Cardiac septum (tissue), 1 donor: ENCODE measurements around the gene DCD. TPM values are rescaled to one million over a fixed set of nuclear protein-coding genes. Genes with fewer than 3 reads are reported as not detected.
"Not testable (repeated sequence)": the region's sequence is repeated elsewhere in the genome, so short reads cannot be mapped to it uniquely, and the experiment has no call there.

Experiments
- DNase-seq: peaks from one replicate; pipeline ENCODE4 v3.0.0-alpha.2; 2020; ENCODE audit warnings: low spot score
- intact Hi-C: fragments of 100-400 bp; cut with DNase I; formaldehyde crosslinking; loops from one replicate; pipeline ENCODE4 v1.14.0; 2022
- total RNA-seq: library from RNA; stranded (reverse); fragmentation: NEBNext Ultra II Directional; extraction: Animal tissue kit (Norgen Biotek cat#: 25700); gene quantifications from one replicate; pipeline ENCODE4 v1.2.1, GENCODE V29; 2021
- donor health status: DM: no; HTN: no; CAD: no.

The DCD gene
- total RNA-seq, 1 donor from 2014 or later: not detected

DNA sequence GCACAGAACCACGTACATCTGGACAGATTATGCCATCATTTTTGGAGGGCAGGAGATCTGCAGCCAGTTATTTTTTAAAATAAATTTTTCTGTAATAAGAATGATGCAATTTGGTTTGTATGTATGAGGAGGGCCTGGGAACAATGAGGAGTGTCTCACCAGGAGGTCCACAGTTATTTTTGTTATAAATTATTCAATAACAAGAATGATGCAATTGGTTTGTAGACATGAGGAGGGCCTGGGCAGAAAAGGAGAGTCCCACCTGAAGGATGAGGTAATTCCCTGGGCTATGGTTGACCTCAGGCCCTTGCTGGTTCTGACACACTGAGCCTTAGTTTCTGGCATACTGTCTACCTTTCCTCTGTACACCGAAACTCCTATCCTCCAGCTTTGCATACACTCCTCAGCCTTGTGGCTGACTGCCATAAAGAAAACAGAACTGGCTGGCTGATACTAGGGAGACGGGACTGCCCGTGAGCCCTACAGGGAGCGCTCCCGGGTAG lies 9.0 kb upstream of the DCD start:
- no peak for DNase-seq
- intact Hi-C loops: no loop called here

DNA sequence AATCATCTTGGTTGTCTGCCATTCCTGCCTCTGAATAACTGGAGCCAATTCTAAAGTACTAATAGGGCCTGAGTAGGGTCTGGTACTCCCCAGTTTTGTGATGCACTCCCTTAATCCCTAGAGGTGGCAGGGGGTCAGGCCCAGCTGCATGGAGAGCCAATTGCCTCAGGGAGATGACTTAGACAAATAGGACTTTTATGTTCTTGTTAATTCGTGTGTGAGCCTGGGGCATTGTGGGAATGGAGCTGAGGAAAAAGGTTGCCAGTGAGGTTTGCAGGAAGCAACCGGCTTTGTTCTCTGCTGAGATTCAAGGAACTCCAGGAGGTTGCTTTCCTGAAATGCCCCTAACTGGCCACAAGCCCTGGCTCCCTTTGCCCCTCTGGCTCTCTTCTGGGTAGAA lies 6.8 kb upstream of the DCD start:
- intact Hi-C loops: no loop called here
- DNase-seq: no peak

DNA sequence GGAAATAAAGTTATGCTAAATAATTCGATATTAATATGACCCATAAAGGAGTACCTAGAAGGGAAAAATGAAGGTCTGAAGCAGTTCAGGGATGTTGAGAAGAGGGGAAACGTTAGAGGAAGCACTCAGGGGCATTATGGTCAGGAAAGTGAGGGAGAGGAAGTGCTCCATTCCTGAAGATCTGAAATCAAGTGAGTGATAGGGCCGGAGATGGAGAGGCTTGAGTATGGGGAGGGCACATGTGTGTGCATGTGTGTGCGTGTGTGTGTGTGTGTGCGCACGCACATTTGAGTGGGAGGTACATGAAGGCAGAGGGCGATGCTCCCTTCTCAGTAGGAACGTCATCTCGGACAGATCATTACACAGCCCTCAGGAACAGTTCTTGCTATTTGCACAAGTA lies 4.9 kb upstream of the DCD start:
- no peak for DNase-seq
- intact Hi-C loops: no loop called here

DNA sequence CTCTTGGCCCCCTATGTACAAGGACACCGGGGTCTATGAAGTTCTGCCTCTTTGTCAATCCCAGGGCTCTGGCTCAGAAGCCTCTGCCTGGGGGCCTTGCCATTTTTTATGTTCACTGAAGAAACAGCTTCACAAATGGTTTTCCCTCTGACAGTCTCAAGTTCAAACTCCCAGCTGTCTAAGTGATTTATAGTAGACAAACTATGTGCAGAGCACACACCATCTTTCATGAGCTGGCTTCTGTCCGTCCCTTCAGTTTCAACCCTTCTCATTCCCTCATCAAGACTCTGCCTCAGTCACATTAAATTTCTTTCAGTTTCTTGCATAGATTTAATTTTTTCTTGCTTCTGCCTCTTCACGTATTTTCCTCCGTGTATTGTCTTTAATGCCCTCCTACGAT lies 2.7 kb upstream of the DCD start:
- intact Hi-C loops: no loop called here

DNA sequence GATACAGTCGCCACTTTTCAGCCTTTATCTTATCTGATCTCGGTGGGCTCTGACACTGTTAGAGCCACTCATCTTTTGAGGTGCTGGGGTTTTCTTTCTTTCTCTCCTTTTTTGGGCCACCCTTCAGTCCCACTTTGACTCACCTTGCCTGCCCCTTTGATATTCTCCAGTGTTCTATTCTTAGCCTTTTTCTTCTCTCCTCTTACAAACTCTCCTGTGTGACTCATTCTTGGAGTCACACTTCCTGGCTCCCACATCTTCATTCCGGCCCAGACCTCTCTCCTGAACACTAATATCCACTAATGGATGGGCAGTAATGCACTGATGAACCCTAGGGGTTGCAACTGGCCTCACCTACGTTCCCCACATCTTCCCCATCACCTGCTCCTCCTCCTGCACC lies 2.2 kb upstream of the DCD start:
- no peak for DNase-seq
- intact Hi-C loops: no loop called here

More for the DNA sequence above, 2.7 kb upstream of the DCD start:
- no peak for DNase-seq

DNA sequence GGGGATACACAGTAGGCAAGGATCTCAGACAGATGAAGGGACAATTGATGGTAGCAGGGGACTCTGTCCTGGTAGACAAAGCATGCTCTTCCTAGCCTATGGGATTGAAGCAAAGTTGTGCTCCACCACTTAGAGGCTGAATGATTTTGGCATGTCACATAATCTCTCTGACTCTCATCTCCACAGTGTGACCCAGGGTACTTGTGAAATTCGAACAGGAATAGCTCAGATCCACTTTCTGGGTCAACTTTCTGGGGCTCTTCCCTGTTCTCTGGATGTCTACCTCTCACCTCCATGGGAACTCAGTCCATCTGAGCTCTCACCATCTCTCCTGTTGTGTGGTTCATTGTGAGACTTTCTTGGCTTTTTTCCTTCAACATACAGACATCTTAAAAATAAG lies 1.7 kb upstream of the DCD start:
- no peak for DNase-seq
- intact Hi-C loops: no loop called here

DNA sequence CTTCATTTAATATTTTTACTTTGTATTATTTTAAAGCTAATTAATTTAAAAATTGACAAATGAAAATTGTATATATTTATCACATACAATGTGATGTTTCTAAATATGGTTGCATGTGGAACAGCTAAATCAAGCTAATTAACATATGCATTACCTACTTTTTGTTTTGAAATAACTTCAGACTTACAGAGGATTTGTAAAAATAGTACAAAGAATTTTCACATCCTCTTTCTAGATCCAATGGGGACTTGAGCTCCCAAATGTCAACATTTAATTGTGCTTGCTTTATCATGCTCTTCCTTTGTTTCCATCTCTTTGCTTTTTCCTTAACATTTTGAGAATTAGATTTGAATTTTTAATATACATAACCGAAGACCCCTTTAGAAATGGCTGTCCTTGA lies 6.6 kb downstream of the DCD start:
- intact Hi-C loops: no loop called here
- DNase-seq: no peak

DNA sequence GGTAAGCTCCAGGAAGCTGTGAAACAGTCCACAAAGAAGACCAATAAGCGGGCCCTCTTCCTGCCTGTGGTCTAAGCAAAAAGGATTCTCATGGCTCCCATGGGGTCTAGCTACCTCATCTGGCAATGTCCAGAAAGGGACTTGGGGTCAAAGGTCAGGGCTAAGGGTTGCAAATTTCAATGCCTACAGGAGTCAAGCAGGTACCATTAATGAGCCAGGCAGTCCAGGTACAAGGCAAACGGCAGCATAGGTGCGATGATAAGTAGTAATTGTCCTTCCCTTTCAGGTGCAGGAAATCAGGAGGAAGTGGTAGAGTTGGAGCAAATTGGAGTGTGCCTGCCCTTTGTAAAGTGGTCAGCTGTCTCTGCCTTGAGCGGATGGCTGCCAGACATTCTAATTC lies 7.1 kb downstream of the DCD start:
- DNase-seq: no peak
- intact Hi-C loops: no loop called here

DNA sequence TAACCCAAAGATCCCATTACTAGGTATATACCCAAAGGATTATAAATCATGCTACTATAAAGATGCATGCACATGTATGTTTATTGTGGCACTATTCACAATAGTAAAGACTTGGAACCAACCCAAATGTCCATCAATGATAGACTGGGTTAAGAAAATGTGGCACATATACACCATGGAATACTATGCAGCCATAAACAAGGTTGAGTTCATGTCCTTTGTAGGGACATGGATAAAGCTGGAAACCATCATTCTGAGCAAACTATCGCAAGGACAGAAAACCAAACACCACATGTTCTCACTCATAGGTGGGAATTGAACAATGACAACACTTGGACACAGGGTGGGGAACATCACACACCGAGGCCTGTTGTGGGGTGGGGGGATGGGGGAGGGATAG lies 9.1 kb downstream of the DCD start:
- intact Hi-C loops: not testable (repeated sequence)

DNA sequence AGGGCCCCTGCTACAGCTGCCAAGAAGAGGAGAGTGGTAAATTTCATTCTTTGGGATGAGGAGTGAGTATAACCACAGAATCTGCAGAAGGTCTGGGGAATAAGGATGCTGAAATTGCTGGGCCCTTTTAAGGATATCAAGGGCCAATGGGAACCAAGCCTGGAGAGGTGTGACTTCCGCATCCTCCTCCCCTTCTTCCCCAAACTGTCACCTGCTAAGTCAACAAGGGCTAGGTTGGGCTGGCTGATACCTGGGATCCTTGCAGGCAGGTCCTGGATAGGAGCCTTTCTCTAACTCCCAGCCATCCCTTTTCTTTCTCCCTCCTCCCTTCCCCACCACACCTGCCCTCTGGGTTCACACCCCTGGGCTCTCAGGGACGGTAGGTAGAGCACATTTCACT lies 13.4 kb downstream of the DCD start, which contains the start of gene LACRT:
Gene LACRT (minus strand): TSS at position 101 of the 400 bp plus-strand sequence. CDS start 54 bp downstream, at position 47.
- intact Hi-C loops: no loop called here

More for the DNA sequence above, 9.1 kb downstream of the DCD start:
- not testable (repeated sequence) for DNase-seq

DNA sequence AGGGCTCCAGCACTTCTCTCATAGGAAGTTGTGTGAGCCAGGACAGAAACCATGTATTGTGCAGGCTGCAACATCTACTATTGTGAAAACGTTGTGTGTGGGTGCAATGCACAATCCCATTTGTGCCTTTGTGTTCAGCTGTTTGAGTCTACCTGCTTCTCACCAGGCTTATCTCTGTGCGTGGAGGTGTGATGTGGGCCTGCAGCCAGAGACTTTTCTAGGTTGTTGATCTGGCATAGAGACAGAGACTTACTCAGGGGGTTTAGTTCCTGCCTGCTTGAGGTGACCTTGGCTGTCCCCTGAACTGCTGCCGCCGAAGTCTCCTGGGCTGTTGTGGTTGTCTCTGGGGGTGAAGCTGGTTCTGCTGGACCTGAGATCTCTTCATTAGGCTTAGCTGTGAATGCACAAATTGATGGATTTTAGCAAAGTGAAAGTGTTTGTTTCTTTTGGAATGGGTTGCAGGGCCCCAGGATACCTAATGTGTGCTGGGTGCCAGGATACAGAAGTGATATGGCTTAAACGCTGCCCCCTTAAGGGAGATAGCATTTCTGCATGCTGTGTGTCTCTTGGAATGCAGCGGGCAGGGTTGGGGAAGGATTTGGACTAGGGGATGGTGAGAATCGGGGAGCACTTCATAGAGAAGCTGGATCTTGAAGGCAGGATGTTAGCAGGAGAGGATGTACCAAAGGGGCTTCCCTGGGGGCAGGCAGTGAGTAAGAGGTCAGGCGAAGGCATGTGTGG lies 16.0 kb downstream of the DCD start:
- intact Hi-C loops: no loop called here

More for the DNA sequence above, 13.4 kb downstream of the DCD start, which contains the start of gene LACRT:
- DNase-seq: no peak

DNA sequence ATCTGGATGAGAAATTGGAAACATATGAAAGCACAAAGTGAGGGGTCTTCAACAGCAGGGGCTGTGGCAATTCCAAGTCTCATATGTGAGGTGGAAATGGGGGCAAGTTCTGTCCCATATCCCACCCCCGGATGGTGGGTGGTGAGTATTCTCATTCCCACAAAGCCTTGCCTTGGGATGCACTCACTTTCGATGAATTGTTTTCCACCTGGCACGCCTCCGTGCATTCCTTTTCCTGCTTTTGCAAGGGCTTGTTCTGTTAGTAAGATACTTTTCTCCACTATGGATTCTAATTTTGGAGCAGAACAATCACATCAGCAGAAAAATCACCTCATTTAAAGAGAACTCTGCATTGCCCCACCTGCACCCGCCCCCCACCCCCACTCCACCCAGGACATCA lies 16.6 kb downstream of the DCD start:
- DNase-seq: no peak
- intact Hi-C loops: no loop called here

More for the DNA sequence above, 16.0 kb downstream of the DCD start:
- DNase-seq: no peak

DNA sequence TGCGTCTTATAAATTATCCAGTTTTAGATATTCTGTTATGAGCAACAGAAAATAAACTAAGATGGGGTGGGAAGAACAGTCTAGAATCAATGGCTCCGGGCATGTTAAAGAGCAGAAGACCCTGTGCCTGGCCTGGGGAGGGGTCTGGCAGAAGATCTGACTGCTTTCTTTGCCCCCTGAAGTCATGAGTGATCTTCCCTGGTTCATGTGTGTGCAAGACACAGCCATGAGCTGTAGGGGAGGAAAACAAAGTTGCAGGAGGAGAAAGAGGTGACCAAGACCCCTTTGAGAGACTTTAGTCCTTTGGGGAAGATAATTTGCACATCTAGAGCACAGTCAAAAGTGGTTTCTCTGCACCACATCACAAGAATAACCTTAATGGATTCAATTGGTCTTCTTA lies 18.2 kb downstream of the DCD start:
- no peak for DNase-seq
- intact Hi-C loops: no loop called here

DNA sequence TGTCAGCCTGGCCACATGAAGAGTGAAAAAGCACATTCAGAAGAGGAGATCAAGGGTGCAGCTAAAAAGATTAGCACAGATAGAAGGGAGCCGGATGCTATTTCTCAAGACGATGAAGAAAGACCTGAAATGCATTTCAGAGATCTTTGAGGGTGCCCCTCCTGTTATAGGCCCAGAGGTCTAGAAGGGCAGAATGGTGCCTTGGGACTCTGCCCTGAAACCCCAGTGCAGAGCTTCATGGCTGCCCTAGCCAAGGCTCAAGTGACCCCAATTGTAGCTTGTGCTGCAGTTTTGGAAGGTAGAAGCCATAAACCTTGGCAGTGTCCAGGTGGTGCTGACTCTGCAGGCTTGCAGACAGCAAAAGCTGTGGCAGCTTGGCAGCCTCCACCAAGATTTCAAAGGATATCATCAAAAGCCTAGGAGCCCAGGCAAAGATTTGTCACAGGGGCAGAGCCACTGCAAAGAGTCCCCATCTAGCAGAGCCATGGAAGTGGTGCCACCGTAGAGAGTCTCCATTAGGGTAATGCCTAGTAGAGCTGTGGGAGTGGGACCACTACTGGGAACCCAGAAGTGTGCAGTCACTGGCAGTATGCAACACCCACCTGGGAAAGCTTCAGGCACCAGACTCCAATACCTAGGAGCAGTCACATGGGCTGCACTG lies 19.8 kb downstream of the DCD start:
- intact Hi-C loops: no loop called here
- no peak for DNase-seq

DNA sequence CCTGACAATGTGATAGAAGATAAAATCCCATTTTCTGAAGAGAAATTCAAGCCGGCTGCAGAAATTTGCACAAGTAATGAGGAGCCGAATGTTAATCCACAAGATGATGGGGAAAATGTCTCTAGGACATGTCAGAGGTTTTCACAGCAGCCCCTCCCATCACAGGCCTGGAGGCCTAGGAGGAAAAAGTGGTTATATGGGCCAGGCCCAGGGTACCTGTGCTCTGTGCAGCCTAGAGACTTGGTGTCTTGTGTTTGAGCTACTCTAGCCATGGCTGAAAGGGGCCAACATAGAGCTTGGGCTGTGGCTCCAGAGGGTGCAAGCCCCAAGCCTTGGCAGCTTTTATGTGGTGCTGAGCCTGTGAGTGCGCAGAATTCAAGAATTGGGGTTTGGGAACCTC lies 20.9 kb downstream of the DCD start:
- intact Hi-C loops: no loop called here
- no peak for DNase-seq

DNA sequence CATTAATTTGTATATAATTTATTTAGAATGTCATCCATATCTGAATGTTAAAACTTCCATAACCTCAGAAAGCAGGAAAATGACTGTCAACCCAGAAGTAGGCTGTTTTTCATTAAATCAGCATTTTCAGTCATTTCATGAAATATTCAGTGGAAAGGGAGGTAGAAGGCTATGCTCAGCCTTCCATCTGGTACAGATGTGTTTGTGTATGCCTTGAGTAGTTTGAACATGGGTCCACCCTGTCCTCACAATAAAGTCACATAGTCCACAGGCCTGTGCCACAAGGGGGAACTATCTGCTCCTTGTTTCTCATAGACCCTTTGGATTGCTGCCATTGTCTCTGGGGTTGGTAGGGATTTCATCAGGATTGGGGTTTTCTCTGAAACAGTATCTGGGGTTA lies 22.6 kb downstream of the DCD start:
- intact Hi-C loops: no loop called here
- no peak for DNase-seq

DNA sequence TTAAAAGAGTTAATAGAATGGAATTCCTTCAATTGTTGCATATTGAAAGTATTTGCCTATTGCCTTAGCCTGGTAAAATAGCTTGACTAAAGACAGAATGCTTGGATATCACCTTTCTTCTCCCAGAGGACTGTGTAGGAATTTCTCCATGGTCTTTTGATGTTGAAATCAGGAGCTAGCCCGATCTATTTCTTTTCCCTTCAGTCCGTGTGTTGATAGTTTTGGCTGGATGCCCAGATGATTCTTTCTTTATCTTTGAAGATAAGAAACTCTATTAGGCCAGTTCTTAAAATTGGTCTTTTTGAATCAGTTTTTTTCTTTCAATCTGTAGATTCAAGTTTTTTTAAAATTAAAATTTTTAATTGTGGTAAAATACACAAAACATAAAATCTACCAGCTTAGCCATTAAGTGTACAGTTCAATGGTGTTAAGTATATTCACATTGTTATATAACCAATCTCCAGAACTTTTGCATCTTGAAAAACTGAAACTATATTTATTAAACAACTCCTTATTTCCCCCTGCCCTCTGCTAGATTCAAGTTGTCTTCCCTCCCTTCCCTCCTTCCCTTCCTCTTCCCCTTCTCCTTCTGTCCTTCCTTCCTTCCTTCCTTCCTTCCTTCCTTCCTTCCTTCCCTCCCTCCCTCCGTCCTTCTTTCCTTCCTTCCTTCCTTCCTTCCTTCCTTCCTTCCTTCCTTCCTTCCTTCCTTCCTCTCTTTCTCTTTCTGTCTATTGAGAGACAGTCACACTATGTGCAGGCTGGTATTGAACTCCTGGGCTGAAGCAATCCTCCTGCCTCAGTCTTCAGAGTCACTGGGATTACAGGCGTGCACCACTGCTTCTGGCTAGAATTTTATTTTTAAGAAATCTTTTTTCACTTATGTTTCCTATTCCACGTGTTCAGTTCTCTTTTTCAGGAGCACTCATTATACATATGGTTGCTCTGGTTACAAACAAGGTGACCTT lies 23.6 kb downstream of the DCD start:
- no peak for DNase-seq
- intact Hi-C loops: no loop called here

DNA sequence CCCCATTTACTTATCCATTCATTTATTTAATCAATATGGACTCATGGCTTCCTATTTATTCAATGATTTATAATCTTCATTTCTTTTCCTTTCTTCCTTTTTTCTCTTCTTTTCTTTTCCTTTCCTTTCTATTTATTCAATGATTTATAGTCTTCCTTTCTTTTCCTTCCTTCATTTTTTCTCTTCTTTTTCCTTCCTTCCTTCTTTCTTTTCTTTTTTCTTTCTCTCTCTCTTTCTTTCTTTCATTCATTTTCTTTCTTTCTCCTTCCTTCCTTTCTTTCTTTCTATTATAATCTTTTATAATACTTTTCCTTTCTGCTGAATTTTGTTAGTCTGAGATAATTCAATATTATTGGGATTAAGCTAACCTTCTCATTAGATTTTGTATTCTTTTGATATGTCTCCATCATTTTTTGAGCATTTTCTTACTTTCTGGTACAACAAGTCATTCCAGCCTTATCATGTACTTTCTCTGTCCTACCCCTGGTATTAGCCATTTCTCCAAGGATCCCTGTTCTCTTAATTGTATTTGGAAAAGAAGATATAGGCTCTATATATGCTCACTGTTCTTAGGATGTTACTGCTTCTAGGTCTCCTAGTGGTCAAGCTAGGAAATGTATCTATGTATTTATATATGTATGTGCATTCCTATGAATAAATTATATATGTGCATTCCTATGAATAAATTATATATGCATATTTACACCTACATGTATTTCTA lies 25.5 kb downstream of the DCD start:
- no peak for DNase-seq
- intact Hi-C loops: no loop called here

DNA sequence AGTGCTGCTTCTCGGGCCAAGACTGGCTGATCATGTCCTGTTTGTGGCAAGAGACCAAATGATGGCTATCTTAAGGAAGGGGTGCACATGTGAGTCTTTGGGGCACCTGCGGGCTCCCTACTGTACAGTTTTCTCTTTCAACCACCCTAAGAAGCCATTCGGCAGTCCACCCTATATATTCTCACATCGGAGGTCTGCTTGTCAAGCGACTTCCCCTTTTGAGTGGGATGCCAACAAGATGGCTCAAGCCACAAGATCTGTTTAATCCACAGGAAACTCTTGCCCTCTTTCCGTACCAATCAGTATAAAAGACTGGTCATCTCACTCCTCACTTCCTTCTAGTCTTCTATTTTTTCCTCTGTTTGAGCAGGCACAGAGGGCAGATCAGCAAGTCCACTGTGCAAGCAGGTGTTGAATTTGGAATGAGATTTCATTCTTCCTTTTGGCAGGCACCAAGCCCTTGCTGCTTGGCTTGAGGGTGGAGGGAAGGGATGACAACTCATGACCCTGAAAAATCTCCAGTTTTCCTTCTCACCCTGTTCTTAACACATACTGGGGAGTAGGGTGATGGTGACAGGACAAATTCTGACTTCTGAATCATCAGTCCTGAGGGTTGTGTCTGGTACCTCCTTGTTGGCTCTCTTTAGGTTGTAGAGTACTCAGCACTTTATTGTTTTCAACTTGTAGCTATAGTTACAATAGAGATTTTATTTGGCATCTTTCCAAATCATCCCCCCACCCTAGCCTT lies 31.1 kb downstream of the DCD start:
- intact Hi-C loops: no loop called here
- no peak for DNase-seq
